ENCODE results near the gene TRIM71. TPM values are rescaled to one million over a fixed set of nuclear protein-coding genes. Genes with fewer than 3 reads are reported as not detected.

The TRIM71 gene
- total and polyA plus RNA-seq, 2 of the 13 experiments (the other 11 are each of a cell fraction or from before 2014, with no cell fraction given): 21.7 to 76.9 TPM

GRCh38 chr3:32850636-32851035 lies 32.8 kb downstream of the TRIM71 start (continued):
- TF ChIP-seq FOXA1 (IDR thresholded peaks at IDR 0.05): no peak
- TF ChIP-seq FOXA1 (CRISPR knock-in tag; IDR thresholded peaks at IDR 0.05): no peak
- TF ChIP-seq CBFB (CRISPR knock-in tag; IDR thresholded peaks at IDR 0.05): no peak
- no peak for TF ChIP-seq ZBTB7A (CRISPR knock-in tag; IDR thresholded peaks at IDR 0.05)
- TF ChIP-seq ZIK1 (CRISPR knock-in tag; IDR thresholded peaks at IDR 0.05; ENCODE audit: borderline replicate concordance, low read depth): no peak
- TF ChIP-seq TCF7L2 (IDR thresholded peaks at IDR 0.05; ENCODE audit: low read depth, low read length): no peak
- no peak for TF ChIP-seq SRSF4 (IDR thresholded peaks at IDR 0.05; ENCODE audit: low read depth, low read length, poor library complexity, severe bottlenecking)
- TF ChIP-seq, protein P1, sequence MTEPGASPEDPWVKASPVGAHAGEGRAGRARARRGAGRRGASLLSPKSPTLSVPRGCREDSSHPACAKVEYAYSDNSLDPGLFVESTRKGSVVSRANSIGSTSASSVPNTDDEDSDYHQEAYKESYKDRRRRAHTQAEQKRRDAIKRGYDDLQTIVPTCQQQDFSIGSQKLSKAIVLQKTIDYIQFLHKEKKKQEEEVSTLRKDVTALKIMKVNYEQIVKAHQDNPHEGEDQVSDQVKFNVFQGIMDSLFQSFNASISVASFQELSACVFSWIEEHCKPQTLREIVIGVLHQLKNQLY (CRISPR knock-in tag; IDR thresholded peaks at IDR 0.05): no peak
- TF ChIP-seq KDM1A (CRISPR knock-in tag; IDR thresholded peaks at IDR 0.05): no peak
- TF ChIP-seq, protein P2, sequence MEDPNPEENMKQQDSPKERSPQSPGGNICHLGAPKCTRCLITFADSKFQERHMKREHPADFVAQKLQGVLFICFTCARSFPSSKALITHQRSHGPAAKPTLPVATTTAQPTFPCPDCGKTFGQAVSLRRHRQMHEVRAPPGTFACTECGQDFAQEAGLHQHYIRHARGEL (CRISPR knock-in tag; IDR thresholded peaks at IDR 0.05): no peak
- TF ChIP-seq, protein P3, sequence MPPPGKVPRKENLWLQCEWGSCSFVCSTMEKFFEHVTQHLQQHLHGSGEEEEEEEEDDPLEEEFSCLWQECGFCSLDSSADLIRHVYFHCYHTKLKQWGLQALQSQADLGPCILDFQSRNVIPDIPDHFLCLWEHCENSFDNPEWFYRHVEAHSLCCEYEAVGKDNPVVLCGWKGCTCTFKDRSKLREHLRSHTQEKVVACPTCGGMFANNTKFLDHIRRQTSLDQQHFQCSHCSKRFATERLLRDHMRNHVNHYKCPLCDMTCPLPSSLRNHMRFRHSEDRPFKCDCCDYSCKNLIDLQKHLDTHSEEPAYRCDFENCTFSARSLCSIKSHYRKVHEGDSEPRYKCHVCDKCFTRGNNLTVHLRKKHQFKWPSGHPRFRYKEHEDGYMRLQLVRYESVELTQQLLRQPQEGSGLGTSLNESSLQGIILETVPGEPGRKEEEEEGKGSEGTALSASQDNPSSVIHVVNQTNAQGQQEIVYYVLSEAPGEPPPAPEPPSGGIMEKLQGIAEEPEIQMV (CRISPR knock-in tag; IDR thresholded peaks at IDR 0.05; ENCODE audit: low read depth): no peak
- no peak for TF ChIP-seq ZNF205 (CRISPR knock-in tag; IDR thresholded peaks at IDR 0.05)
- TF ChIP-seq NR0B2 (CRISPR knock-in tag; IDR thresholded peaks at IDR 0.05): no peak
- no peak for TF ChIP-seq MTA1 (CRISPR knock-in tag; IDR thresholded peaks at IDR 0.05; ENCODE audit: borderline replicate concordance)
- TF ChIP-seq, protein P4, sequence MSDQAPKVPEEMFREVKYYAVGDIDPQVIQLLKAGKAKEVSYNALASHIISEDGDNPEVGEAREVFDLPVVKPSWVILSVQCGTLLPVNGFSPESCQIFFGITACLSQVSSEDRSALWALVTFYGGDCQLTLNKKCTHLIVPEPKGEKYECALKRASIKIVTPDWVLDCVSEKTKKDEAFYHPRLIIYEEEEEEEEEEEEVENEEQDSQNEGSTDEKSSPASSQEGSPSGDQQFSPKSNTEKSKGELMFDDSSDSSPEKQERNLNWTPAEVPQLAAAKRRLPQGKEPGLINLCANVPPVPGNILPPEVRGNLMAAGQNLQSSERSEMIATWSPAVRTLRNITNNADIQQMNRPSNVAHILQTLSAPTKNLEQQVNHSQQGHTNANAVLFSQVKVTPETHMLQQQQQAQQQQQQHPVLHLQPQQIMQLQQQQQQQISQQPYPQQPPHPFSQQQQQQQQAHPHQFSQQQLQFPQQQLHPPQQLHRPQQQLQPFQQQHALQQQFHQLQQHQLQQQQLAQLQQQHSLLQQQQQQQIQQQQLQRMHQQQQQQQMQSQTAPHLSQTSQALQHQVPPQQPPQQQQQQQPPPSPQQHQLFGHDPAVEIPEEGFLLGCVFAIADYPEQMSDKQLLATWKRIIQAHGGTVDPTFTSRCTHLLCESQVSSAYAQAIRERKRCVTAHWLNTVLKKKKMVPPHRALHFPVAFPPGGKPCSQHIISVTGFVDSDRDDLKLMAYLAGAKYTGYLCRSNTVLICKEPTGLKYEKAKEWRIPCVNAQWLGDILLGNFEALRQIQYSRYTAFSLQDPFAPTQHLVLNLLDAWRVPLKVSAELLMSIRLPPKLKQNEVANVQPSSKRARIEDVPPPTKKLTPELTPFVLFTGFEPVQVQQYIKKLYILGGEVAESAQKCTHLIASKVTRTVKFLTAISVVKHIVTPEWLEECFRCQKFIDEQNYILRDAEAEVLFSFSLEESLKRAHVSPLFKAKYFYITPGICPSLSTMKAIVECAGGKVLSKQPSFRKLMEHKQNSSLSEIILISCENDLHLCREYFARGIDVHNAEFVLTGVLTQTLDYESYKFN (CRISPR knock-in tag; conservative IDR thresholded peaks at IDR 0.05): peak; percentile 59
- TF ChIP-seq HNF4A (CRISPR knock-in tag; IDR thresholded peaks at IDR 0.05): peak; percentile 37
- TF ChIP-seq SCMH1 (CRISPR knock-in tag; IDR thresholded peaks at IDR 0.05; ENCODE audit: borderline replicate concordance): no peak
- TF ChIP-seq ZBTB21 (CRISPR knock-in tag; IDR thresholded peaks at IDR 0.05): no peak
- no peak for TF ChIP-seq GLI4 (CRISPR knock-in tag; IDR thresholded peaks at IDR 0.05; ENCODE audit: borderline replicate concordance)
- peak; percentile 20; the same call in 1 of the 2 replicates for TF ChIP-seq KAT8 (CRISPR knock-in tag; IDR thresholded peaks at IDR 0.05)
- TF ChIP-seq LCORL (IDR thresholded peaks at IDR 0.05): no peak
- peak; percentile 55; the same call in 1 of the 2 replicates for TF ChIP-seq LCORL (CRISPR knock-in tag; IDR thresholded peaks at IDR 0.05)
- TF ChIP-seq, protein P5, sequence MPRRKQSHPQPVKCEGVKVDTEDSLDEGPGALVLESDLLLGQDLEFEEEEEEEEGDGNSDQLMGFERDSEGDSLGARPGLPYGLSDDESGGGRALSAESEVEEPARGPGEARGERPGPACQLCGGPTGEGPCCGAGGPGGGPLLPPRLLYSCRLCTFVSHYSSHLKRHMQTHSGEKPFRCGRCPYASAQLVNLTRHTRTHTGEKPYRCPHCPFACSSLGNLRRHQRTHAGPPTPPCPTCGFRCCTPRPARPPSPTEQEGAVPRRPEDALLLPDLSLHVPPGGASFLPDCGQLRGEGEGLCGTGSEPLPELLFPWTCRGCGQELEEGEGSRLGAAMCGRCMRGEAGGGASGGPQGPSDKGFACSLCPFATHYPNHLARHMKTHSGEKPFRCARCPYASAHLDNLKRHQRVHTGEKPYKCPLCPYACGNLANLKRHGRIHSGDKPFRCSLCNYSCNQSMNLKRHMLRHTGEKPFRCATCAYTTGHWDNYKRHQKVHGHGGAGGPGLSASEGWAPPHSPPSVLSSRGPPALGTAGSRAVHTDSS (CRISPR knock-in tag; conservative IDR thresholded peaks at IDR 0.05): no peak
- 0 out of 2 replicates have a peak, but pooled peaks have one; percentile 54 for TF ChIP-seq ONECUT2 (CRISPR knock-in tag; IDR thresholded peaks at IDR 0.05)
- TF ChIP-seq TAF1 (CRISPR knock-in tag; IDR thresholded peaks at IDR 0.05): no peak

Data from HepG2 (cell line).